Kidney epithelial cell (primary cell): ENCODE data around the gene KDSR. TPM values are rescaled to one million over a fixed set of nuclear protein-coding genes. Genes with fewer than 3 reads are reported as not detected.

Experiments
- DNase-seq: peaks from one replicate; pipeline ENCODE4 v3.0.0-alpha.2; 2010; ENCODE audit warnings: low read depth
- H3K27me3 ChIP-seq: 2 replicates; pipeline ENCODE4 v1.6.0; 2011; ENCODE audit warnings: low read length; ENCODE audit not compliant: control insufficient read depth, insufficient read depth
- H3K36me3 ChIP-seq: 2 replicates; pipeline ENCODE4 v1.5.1; 2011; ENCODE audit warnings: low read length; ENCODE audit not compliant: control insufficient read depth, insufficient read depth
- H3K4me3 ChIP-seq: 2 replicates; pipeline ENCODE4 v1.5.1; 2011; ENCODE audit warnings: low read depth, mild to moderate bottlenecking, control low read depth, low read length
- total RNA-seq: library from RNA; depleted of rRNA; stranded (reverse); fragments of >200 nt; gene quantifications from 2 replicates; pipeline ENCODE4 v1.2.3, GENCODE V29; 2015
- TF ChIP-seq, protein P1 (sequence below): IDR thresholded peaks from 2 replicates; pipeline ENCODE4 v1.5.1; 2011; ENCODE audit warnings: mild to moderate bottlenecking, moderate library complexity, low read length, control low read depth, inconsistent platforms; ENCODE audit not compliant: insufficient read depth, poor library complexity, severe bottlenecking

Gene KDSR
- total RNA-seq, 1 donor from 2014 or later, result 32.1 TPM

DNA sequence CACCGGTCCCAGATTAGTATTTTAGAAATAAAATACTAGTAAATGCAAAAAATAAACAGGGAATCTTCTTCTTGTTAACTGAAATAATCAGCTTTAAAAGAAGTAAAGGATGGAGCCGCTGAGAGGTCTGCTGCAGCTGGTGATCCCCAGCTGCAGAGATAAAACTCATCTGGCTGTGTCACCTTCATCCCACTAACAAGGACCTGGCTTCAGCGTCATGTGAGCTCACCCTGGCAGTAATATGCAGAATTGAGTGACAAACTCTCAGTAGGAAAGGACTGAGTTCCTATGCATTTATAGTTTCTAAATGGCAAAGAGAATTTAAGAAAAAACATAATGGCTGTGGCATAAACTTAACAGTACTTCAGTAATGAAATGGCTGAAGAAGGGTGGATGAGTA is 27.9 kb upstream of the KDSR start:
- H3K4me3 ChIP-seq, result no peak overlapping the region
- TF ChIP-seq, protein P1, sequence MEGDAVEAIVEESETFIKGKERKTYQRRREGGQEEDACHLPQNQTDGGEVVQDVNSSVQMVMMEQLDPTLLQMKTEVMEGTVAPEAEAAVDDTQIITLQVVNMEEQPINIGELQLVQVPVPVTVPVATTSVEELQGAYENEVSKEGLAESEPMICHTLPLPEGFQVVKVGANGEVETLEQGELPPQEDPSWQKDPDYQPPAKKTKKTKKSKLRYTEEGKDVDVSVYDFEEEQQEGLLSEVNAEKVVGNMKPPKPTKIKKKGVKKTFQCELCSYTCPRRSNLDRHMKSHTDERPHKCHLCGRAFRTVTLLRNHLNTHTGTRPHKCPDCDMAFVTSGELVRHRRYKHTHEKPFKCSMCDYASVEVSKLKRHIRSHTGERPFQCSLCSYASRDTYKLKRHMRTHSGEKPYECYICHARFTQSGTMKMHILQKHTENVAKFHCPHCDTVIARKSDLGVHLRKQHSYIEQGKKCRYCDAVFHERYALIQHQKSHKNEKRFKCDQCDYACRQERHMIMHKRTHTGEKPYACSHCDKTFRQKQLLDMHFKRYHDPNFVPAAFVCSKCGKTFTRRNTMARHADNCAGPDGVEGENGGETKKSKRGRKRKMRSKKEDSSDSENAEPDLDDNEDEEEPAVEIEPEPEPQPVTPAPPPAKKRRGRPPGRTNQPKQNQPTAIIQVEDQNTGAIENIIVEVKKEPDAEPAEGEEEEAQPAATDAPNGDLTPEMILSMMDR, result no peak
- H3K36me3 ChIP-seq, result peaks cover 1% of the 10 kb centered on the region
- no peak for DNase-seq
- H3K27me3 ChIP-seq, result no peaks in the 10 kb centered on the region

DNA sequence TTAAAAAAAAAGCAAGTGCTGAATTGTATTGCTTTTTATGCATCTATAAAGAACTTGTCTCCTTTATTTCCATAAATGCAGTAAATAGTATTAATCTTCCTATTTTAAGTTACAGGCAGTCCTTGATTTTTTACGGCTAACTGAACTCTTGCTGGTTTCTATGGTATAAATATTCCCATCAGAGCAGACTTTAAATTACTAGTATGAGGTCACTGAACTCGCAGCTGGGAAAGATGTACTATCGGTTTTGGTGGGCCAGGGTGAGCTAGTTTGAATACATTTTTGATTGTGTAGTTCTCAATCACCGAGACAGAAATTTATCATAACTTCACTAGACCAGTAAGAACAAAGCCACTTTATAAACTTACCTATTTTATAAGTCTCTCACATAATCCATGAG is 20.9 kb upstream of the KDSR start:
- Histone ChIP-seq H3K4me3 (no peak overlapping the region), H3K27me3 (no peaks in the 10 kb centered on the region), H3K36me3 (peaks cover 2% of the 10 kb centered on the region)
- TF ChIP-seq, protein P1, result no peak
- DNase-seq, result no peak

DNA sequence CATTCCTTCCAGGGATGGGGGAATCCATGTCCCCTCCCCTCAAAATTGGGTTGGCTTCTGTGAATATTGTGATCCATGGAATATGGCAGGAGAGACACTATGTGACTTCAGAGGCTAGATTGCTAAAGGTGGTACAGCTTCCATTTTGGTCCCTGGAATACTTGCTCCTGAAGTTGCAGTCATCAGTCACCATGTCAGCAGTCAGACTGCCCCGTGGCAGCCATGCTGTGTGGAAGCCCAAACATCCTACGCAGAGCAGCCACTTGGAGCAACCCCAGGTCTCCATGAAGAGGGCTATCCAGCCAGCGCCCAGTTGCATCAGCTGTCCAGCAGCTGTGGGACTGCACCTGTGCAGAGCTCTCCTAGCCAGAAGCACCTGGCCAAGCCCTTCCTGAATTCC is 15.8 kb upstream of the KDSR start:
- no peak overlapping the region for H3K4me3 ChIP-seq
- TF ChIP-seq, protein P1, result no peak
- DNase-seq, result no peak
- H3K27me3 ChIP-seq, result no peaks in the 10 kb centered on the region
- H3K36me3 ChIP-seq, result peaks cover 2% of the 10 kb centered on the region

DNA sequence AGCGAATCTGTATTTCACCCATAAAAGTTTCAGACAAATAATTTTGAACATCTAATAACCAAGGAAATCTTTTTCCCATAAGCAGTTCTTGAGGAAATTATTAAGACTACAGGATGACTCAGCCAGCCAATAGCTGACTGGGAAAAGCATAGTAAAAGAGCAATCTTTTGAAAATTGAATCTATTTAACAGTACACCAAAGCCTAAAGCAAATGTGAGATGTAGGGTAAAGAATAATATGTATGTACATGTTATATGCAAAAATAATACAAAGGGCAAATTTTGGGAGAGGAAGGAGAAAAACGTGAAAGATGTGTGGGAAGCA is 12.6 kb upstream of the KDSR start:
- TF ChIP-seq, protein P1, result no peak
- H3K4me3 ChIP-seq, result no peak overlapping the region
- H3K36me3 ChIP-seq, result peaks cover 2% of the 10 kb centered on the region
- H3K27me3 ChIP-seq, result no peaks in the 10 kb centered on the region
- DNase-seq, result no peak

DNA sequence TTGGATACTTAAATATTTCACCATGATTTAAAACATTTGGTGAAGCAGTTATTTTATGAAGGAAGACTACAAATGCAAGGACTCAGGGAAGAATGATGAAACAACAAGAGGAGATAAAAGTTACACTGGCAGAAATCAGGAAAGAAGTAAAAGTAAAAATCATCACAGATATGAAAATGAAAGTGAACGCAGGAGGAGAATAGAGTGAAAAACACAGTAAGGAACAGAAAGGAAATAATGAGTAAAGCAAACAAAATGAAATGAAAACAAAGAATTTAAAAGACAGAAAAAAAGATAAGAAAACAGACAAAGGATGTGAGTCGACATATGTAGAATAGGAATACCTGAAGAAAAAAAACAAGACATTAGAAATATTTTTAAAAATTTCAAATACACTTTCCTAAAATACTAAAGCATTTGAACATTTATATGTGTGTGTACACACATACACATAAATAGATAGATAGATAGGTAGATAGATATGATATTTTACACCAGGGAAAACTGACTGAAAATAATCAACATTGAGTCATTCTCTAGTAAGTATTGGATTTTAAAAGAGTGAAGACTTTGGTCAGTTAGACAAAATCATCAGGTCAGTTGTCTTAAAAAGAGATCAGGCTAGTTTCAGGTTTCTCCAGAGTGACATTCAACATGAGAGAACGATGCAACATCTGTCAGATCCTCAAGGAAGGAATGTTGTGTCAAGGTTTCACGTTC is 12.1 kb upstream of the KDSR start:
- Histone ChIP-seq H3K36me3 (peaks cover 2% of the 10 kb centered on the region), H3K4me3 (no peak overlapping the region), H3K27me3 (no peaks in the 10 kb centered on the region)
- DNase-seq, result no peak
- TF ChIP-seq, protein P1, result no peak

DNA sequence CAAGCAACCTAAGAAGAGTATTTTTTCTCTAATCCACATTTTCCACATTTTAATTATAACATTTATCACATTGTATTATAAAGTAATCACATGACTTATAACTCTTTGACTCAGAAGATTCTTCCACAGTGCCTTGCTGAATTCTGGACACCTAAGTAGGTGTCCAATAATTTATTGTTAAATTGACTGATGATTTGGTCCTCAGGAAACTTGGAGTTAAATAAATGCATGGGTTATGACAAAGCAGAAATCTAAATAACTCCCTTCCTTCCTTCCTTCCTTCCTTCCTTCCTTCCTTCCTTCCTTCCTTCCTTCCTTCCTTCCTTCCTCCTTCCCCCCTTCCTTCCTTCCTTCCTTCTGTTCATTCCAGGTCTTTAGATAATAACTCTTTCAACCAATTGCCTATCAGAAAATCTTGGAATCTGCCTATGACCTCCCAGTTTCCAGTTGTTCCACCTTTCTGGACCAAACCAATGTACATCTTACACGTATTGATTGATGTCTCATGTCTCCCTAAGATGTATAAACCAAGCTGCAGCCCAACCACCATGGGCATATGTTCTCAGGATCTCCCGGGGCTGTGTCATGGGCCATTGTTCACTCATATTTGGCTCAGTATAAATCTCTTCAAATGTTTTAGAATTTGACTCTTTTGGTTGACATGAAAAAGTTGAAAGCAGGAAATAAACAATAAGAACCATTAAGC is 10.4 kb upstream of the KDSR start:
- no peak overlapping the region for H3K4me3 ChIP-seq
- DNase-seq, result no peak
- H3K27me3 ChIP-seq, result no peaks in the 10 kb centered on the region
- H3K36me3 ChIP-seq, result no peaks in the 10 kb centered on the region
- TF ChIP-seq, protein P1, result no peak
